Uterus (tissue), 2 donors: ENCODE measurements around the gene TUBA8.

Experiments used
- CTCF ChIP-seq, 4 experiments: fragments of 200-600 bp in 2 of 4; fragments of 450-650 bp in 2 of 4; sonication (generic) in 2 of 4; IDR thresholded peaks; one replicate each; pipeline ENCODE4 v1.5.1; 2016 to 2019; ENCODE audit warnings: antibody characterized with exemption in 4 of 4, mild to moderate bottlenecking in 2 of 4, moderate library complexity in 1 of 4
- POLR2A ChIP-seq, 2 donors: fragments of 450-650 bp; IDR thresholded peaks; one replicate each; pipeline ENCODE4 v1.6.1; 2016; ENCODE audit warnings: antibody characterized with exemption in 2 of 2, mild to moderate bottlenecking in 1 of 2, moderate library complexity in 1 of 2

- TF ChIP-seq CTCF (IDR thresholded peaks at IDR 0.05) (no peak), POLR2A (IDR thresholded peaks at IDR 0.05) (no peak)
Measured at GRCh38 chr22:18152519-18152918, 41.9 kb downstream of the TUBA8 start.
